ENCODE results near the gene TLE2. TPM values are rescaled to one million over a fixed set of nuclear protein-coding genes. Genes with fewer than 3 reads are reported as not detected.

Gene TLE2
- total RNA-seq, 4 donors from 2014 or later: 31.4 to 70.0 (median 47.5) TPM

- H3K4me1 ChIP-seq: peaks cover 3 to 25% (median 17%) of the 10 kb centered on the region in 4 donors
- TF ChIP-seq, protein P1, sequence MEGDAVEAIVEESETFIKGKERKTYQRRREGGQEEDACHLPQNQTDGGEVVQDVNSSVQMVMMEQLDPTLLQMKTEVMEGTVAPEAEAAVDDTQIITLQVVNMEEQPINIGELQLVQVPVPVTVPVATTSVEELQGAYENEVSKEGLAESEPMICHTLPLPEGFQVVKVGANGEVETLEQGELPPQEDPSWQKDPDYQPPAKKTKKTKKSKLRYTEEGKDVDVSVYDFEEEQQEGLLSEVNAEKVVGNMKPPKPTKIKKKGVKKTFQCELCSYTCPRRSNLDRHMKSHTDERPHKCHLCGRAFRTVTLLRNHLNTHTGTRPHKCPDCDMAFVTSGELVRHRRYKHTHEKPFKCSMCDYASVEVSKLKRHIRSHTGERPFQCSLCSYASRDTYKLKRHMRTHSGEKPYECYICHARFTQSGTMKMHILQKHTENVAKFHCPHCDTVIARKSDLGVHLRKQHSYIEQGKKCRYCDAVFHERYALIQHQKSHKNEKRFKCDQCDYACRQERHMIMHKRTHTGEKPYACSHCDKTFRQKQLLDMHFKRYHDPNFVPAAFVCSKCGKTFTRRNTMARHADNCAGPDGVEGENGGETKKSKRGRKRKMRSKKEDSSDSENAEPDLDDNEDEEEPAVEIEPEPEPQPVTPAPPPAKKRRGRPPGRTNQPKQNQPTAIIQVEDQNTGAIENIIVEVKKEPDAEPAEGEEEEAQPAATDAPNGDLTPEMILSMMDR (IDR thresholded peaks at IDR 0.05): no peak
- no peak for TF ChIP-seq POLR2A (IDR thresholded peaks at IDR 0.05)
- no peak for TF ChIP-seq POLR2AphosphoS5 (IDR thresholded peaks at IDR 0.05)
- no peak for TF ChIP-seq EP300 (IDR thresholded peaks at IDR 0.05; ENCODE audit: low read depth)
- H3K9me3 ChIP-seq: no peaks in the 10 kb centered on the region
- H3K4me3 ChIP-seq: peak overlapping the region in 3 of 4 donors; percentile 4 to 15 (median 5)
- in situ Hi-C loops (cut with MboI; ENCODE audit: low pct_ligation_motif_present in 1 of 4, low pct_unique_long_range_greater_than_20kb in 1 of 4, low sequenced_read_pairs in 3 of 4) (no loop called here), intact Hi-C loops (cut with DNase I; ENCODE audit: low total_unique reads) (no loop called here)
- no peaks in the 10 kb centered on the region for H3K36me3 ChIP-seq
- DNase-seq: peak; percentile 41
- 42% methylated on average over 29 of the region's 30 CpGs; no CpG with 5 or more reads in 1 of the 2 donors for WGBS, 2 donors (ENCODE audit: low coverage in 1 of 2)
- H3K27me3 ChIP-seq: peaks cover 4% of the 10 kb centered on the region
- peak overlapping the region; percentile 47 to 67 (median 62) for H3K27ac ChIP-seq
Measured at GRCh38 chr19:3024870-3025548, 4.1 kb downstream of the TLE2 start.

- no peak for TF ChIP-seq POLR2A (IDR thresholded peaks at IDR 0.05)
- TF ChIP-seq EP300 (IDR thresholded peaks at IDR 0.05; ENCODE audit: low read depth): no peak
- TF ChIP-seq, protein P1 (IDR thresholded peaks at IDR 0.05): no peak
- no peak for TF ChIP-seq POLR2AphosphoS5 (IDR thresholded peaks at IDR 0.05)
Measured at GRCh38 chr19:3024509-3024869, 4.6 kb downstream of the TLE2 start.

DNA sequence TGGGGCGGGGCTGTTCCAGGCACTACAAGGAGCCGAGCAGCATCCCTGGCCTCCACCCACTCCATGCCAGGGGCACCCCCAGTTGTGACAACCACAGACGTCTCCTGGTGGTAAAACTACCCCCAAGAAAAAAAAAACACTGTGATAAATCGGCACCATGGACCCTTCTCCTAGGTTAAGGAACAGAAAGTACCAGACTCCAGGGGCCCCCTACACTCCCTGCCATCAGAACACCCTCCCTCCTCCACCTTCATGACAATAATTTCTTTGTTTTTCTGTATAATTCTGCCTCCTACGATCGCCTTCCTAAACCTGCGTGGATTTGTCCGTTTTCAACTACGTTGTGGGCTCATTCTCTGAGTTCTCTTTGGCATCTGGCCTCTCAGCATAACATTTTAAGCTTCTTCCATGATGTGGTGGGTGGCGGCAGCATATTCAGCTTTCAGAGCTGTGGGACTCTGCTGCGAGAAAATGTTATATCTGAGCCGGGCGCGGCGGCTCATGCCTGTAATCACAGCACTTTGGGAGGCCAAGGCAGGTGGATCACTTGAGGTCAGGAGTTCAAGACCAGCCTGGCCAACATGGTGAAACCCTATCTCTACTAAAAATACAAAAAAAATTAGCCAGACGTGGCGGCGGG lies 8.6 kb downstream of the TLE2 start:
- Histone ChIP-seq H3K36me3 (no peaks in the 10 kb centered on the region), H3K27me3 (no peaks in the 10 kb centered on the region), H3K4me3 (no peak overlapping the region), H3K9me3 (no peaks in the 10 kb centered on the region), H3K27ac (no peak overlapping the region), H3K4me1 (peaks cover 0 to 6% (median 2%) of the 10 kb centered on the region in 4 donors)
- in situ Hi-C loops (cut with MboI; ENCODE audit: low pct_ligation_motif_present in 1 of 4, low pct_unique_long_range_greater_than_20kb in 1 of 4, low sequenced_read_pairs in 3 of 4): no loop called here
- TF ChIP-seq EP300 (IDR thresholded peaks at IDR 0.05; ENCODE audit: low read depth): no peak
- no peak for TF ChIP-seq POLR2A (IDR thresholded peaks at IDR 0.05)
- no peak for TF ChIP-seq POLR2AphosphoS5 (IDR thresholded peaks at IDR 0.05)
- TF ChIP-seq, protein P1 (IDR thresholded peaks at IDR 0.05): no peak
- DNase-seq: no peak
- intact Hi-C loops (cut with DNase I; ENCODE audit: low total_unique reads): no loop called here
- 72 to 83% methylated on average over 7 to 18 of the region's 18 CpGs for WGBS, 2 donors (ENCODE audit: low coverage in 1 of 2)

More at GRCh38 chr19:3024509-3024869, 4.6 kb downstream of the TLE2 start:
- Histone ChIP-seq H3K27me3 (peaks cover 4% of the 10 kb centered on the region), H3K4me3 (peak overlapping the region in 3 of 4 donors; percentile 4 to 15 (median 5)), H3K4me1 (peaks cover 3 to 22% (median 14%) of the 10 kb centered on the region in 4 donors), H3K27ac (peak overlapping the region in 3 of 4 donors; percentile 47 to 67 (median 60)), H3K36me3 (no peaks in the 10 kb centered on the region), H3K9me3 (no peaks in the 10 kb centered on the region)
- WGBS, 2 donors (ENCODE audit: low coverage in 1 of 2): 28% methylated on average over 5 of the region's 5 CpGs; no CpG with 5 or more reads in 1 of the 2 donors
- in situ Hi-C loops (cut with MboI; ENCODE audit: low pct_ligation_motif_present in 1 of 4, low pct_unique_long_range_greater_than_20kb in 1 of 4, low sequenced_read_pairs in 3 of 4) (no loop called here), intact Hi-C loops (cut with DNase I; ENCODE audit: low total_unique reads) (no loop called here)
- no peak for DNase-seq

DNA sequence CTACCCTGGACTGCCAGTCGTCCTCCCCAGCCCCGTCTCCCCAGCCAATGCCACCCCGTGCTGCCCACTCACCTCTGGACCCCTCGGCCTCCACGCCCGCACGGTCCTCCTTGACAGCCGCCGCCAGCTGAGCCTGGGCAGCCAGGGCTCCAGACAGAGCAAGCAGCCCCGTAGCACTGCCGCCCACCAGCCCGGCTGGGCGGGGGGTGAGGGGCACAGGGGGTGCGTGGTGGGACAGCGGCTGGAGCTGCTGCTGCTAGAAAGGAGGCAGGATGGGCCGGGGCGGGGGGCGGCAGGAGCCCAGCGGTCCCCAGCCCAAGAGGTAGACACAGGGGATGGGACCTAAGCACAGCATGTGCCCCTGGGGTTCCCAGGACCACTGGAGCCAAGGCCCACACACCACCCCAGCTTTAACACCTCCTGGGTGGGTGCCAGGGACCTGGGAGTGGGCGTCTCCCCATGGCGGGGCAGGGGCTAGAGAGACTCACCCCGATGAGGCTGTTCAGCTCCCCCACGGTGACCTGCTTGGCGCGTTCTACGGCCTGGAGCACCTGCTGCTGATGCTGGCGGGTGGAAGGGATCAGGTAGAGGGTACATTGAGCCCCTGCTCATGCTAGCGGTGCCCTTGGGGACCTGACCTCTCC lies 9.7 kb downstream of the TLE2 start:
- H3K27me3 ChIP-seq: no peaks in the 10 kb centered on the region
- in situ Hi-C loops (cut with MboI; ENCODE audit: low pct_ligation_motif_present in 1 of 4, low pct_unique_long_range_greater_than_20kb in 1 of 4, low sequenced_read_pairs in 3 of 4): no loop called here
- no peak overlapping the region for H3K27ac ChIP-seq
- intact Hi-C loops (cut with DNase I; ENCODE audit: low total_unique reads): no loop called here
- no peak for DNase-seq
- H3K4me3 ChIP-seq: no peak overlapping the region
- no peaks in the 10 kb centered on the region for H3K36me3 ChIP-seq
- TF ChIP-seq, protein P1 (IDR thresholded peaks at IDR 0.05): no peak
- TF ChIP-seq POLR2AphosphoS5 (IDR thresholded peaks at IDR 0.05) (no peak), EP300 (IDR thresholded peaks at IDR 0.05; ENCODE audit: low read depth) (no peak), POLR2A (IDR thresholded peaks at IDR 0.05) (no peak)
- WGBS, 2 donors (ENCODE audit: low coverage in 1 of 2): 90% methylated on average over 28 of the region's 28 CpGs; no CpG with 5 or more reads in 1 of the 2 donors
- H3K4me1 ChIP-seq: no peaks in the 10 kb centered on the region
- no peaks in the 10 kb centered on the region for H3K9me3 ChIP-seq

Measured in transverse colon (tissue), 4 donors.